SU-DHL-6 (cell line): ENCODE data around the gene GAPVD1.

ENCODE experiments used
- CTCF ChIP-seq: fragments of 200-600 bp; sonication (generic); IDR thresholded peaks from one replicate; pipeline ENCODE4 v1.5.1; 2017; ENCODE audit warnings: antibody characterized with exemption, mild to moderate bottlenecking, low read length, moderate library complexity; ENCODE audit not compliant: insufficient read depth, poor library complexity, severe bottlenecking
- EZH2phosphoT487 ChIP-seq: fragments of 200-600 bp; sonication (generic), shearing (Covaris generic); conservative IDR thresholded peaks from 2 replicates; pipeline ENCODE4 v1.6.1; 2018; ENCODE audit warnings: mild to moderate bottlenecking, antibody characterized with exemption, low read length, moderate library complexity, mixed read lengths

GRCh38 chr9:125268394-125269013, 6.9 kb downstream of the GAPVD1 start:
- TF ChIP-seq CTCF = no peak
- TF ChIP-seq EZH2phosphoT487 = no peak
